Panc1 (cell line): ENCODE measurements around the gene KRTAP1-1.

ENCODE experiments used
- CTCF ChIP-seq: fragments of 450-650 bp; IDR thresholded peaks from 2 replicates; pipeline ENCODE4 v1.5.1; 2017; ENCODE audit warnings: mild to moderate bottlenecking
- POLR2AphosphoS5 ChIP-seq: IDR thresholded peaks from 2 replicates; pipeline ENCODE4 v1.6.1; 2012; ENCODE audit warnings: mild to moderate bottlenecking, low read depth, low read length, moderate library complexity
- SIN3A ChIP-seq: IDR thresholded peaks from 2 replicates; pipeline ENCODE4 v1.6.1; 2012; ENCODE audit warnings: low read depth, mild to moderate bottlenecking, low read length, moderate library complexity, borderline replicate concordance; ENCODE audit not compliant: insufficient read depth
- TF ChIP-seq, protein P1 (sequence below), 2 experiments: IDR thresholded peaks; 2 replicates each; pipeline ENCODE4 v1.6.1; 2011 to 2012; ENCODE audit warnings: low read depth in 2 of 2, control low read depth in 1 of 2, low read length in 1 of 2, mild to moderate bottlenecking in 1 of 2, moderate library complexity in 1 of 2; ENCODE audit not compliant: insufficient read depth in 1 of 2

GRCh38 chr17:41060052-41060604, 18.9 kb upstream of the KRTAP1-1 start, which contains the start of gene KRTAP2-3:
- TF ChIP-seq CTCF (no peak), SIN3A (no peak), POLR2AphosphoS5 (no peak)
- TF ChIP-seq, protein P1, sequence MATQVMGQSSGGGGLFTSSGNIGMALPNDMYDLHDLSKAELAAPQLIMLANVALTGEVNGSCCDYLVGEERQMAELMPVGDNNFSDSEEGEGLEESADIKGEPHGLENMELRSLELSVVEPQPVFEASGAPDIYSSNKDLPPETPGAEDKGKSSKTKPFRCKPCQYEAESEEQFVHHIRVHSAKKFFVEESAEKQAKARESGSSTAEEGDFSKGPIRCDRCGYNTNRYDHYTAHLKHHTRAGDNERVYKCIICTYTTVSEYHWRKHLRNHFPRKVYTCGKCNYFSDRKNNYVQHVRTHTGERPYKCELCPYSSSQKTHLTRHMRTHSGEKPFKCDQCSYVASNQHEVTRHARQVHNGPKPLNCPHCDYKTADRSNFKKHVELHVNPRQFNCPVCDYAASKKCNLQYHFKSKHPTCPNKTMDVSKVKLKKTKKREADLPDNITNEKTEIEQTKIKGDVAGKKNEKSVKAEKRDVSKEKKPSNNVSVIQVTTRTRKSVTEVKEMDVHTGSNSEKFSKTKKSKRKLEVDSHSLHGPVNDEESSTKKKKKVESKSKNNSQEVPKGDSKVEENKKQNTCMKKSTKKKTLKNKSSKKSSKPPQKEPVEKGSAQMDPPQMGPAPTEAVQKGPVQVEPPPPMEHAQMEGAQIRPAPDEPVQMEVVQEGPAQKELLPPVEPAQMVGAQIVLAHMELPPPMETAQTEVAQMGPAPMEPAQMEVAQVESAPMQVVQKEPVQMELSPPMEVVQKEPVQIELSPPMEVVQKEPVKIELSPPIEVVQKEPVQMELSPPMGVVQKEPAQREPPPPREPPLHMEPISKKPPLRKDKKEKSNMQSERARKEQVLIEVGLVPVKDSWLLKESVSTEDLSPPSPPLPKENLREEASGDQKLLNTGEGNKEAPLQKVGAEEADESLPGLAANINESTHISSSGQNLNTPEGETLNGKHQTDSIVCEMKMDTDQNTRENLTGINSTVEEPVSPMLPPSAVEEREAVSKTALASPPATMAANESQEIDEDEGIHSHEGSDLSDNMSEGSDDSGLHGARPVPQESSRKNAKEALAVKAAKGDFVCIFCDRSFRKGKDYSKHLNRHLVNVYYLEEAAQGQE (IDR thresholded peaks at IDR 0.05; ENCODE audit: insufficient read depth in 1 of 2, low read depth in 2 of 2, low read length in 1 of 2) = no peak
